HG03354 (cell line): ENCODE data around the gene P2RY14.

Source experiments
- ATAC-seq: cut with Tn5 transposase; IDR thresholded peaks from one replicate; pipeline ENCODE4 v1.9.1; 2021; ENCODE audit warnings: mild to moderate bottlenecking; ENCODE audit not compliant: unreplicated experiment, poor library complexity, severe bottlenecking

P2RY14 gene

DNA sequence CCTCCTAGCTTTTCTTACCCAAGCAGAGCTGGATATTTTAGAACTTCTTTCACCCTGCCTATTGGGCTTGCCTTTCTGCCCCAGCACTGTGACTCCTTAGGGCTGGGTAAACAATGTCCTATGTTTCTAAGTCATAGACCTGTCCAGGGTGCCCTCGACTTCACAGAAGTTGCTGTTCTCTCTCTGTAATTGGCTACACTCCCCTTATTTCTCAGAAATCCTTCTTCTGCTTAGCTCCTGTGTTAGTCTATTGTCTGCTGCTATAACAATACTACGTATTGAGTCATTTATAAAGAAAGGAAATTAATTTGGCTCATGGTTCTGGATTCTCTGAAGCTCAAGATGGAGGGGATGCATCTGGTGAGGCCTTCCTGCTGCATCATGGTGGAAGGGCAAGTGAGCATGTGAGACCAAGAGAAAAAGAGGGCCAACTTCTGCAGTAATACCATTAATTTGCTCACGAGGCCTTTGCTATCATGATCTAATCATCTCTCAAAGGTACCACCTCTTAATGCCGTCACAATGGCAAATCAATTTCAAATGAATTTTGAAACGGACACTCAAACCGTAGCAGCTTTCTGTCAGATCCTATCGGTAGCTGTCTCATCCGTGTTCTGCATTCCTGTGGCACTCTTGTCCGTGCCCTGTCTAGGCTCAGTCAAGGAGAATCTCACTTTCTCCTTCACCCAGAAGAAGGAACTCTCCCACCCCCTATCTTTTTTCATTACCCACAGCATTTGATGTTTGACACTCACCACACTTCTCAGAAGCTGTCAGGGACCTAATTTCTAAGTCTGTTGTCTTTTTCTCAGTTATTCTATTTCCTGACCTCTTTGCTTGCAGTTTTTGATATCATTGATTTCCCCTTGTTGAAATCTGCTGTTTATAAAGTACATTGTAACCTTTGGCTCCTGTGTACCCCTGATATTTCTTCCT lies 53.0 kb downstream of the P2RY14 start:
- ATAC-seq: no peak

GRCh38 chr3:151224268-151224866 lies 54.0 kb downstream of the P2RY14 start:
- no peak for ATAC-seq

DNA sequence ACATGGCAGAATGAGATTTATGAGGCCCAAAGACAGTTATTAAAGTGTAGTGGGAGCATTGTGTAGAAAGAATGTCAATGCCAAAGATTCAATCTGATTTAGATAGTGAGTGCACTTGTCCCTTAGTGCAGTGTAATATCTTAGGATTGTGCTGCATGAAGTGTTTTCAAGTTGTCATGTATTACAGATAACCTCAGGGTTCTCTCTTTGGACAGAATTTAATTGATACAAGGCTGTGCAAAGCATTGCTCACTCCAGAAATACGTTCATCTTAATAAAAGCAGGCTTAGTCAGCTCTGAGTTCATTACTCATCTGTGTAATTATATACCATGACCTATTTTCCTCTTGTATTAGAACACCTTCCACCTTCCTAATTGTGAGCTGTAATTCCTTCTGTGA lies 59.3 kb downstream of the P2RY14 start:
- no peak for ATAC-seq

DNA sequence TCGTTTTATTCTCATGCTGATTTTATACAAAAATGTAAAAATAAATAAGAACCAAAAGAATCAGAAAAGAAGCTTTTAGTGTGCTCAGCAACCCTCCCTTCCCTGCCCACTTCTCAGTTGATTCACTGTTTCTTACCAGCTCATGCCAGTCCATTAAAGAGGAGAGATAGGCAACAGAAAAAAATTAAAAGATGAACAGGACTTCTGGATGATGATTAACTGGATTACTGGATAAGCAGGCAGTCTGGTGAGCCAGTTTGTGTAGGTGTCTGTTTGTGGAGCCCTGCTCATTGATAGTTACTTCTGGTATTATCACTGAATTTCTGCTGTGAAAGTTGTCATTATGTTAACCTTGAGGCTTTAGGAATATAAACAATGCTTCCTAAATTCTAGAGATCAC lies 60.2 kb downstream of the P2RY14 start:
- no peak for ATAC-seq

DNA sequence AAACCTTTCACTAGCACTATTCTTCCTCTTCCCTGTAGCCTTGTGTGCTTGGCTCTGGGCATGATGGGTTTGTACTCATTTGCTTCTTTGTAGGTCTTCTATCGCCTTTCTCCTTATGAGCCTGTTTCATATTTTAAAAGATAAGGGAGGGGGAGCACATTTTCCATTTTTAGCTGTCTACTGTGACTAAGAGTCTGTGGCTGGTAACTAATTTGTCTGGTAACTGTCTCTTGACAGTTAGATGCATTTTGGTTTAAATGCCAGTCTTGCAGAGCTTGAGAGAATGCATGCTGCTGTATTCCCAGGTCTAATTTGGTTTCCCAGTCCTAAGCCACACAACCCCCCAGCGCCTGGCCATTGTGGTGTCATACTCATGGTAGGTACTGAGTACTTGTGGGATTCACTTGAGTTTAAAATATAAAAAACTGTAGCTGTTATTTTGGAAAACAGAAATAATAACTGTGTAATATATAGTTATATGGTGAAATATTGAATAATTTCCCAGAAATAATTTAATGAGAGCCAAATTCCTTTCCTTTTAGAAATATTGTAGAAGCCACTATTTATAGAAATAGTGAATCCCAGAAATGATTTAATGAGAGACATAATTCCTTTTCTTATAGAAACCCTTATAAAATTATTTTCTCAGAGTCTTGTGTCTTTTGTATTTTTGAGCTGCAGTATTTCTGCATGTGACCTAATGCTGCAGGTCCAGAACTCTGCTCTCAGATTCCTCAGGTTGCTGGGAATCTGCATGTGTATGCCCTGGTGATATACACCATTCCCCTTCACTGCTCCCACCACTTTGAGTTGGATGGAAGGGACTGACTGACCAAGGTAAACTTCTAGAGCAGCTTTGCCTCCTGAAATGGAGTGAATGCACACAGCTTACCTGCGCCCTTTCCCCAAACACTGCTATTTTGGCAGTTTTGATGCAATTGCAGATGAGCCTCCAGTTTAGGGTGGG lies 61.4 kb downstream of the P2RY14 start:
- ATAC-seq: no peak

DNA sequence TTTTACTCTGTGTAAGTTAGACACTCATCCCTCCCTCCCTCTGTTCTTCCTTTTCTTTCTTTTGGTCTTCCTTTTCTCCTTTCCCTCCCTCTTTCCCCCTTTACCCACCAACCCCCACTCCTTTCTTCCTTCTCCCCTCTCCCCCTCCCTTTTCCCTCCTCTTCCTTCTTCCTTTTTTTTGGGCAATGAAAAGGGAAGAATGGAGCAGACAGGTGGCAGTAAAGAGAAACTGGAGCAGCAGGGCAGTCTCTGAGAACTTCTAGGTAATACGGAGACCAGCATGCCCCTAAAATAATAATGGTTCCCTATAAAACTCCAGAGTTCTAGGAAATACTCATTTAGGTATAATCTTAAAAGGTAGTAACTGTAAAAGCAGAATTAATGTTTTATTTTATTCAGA lies 63.9 kb downstream of the P2RY14 start:
- ATAC-seq: no peak

DNA sequence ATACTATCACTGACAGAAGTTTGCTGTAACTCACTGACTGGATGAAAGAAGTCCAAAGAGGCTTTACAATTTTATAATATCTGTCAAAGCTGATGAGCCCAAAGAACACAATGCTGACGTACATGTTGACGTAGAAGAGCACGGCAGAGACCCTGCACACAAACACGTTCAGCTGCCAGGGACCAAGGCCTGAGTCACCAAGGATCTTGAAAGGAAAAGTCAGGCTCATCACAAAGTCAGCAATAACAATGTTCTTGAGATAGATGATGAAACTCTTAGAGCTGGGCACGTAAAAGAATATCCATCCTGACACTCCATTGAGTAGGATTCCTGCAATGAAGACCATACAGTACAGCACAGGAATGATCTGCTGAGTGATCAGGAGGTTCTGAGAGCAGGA lies 64.5 kb downstream of the P2RY14 start:
- no peak for ATAC-seq

DNA sequence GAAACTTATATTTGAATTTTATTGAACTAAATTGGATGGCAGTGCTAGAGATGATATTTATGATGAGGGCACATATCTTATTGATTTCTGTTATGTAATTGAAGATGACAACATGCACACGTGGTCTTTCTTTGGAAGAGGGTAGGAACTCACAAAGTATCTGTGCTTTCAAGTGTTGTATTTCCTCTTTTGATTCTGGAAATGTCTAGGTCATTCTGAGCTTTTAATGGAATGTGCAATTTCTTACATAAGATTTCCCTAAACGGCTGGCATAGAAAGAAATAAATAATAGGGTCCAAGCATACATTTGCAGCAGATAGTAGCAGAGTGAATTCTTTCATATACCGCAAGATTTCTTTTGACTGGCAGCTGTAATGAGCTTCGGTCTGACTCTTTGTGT lies 65.2 kb downstream of the P2RY14 start:
- no peak for ATAC-seq

DNA sequence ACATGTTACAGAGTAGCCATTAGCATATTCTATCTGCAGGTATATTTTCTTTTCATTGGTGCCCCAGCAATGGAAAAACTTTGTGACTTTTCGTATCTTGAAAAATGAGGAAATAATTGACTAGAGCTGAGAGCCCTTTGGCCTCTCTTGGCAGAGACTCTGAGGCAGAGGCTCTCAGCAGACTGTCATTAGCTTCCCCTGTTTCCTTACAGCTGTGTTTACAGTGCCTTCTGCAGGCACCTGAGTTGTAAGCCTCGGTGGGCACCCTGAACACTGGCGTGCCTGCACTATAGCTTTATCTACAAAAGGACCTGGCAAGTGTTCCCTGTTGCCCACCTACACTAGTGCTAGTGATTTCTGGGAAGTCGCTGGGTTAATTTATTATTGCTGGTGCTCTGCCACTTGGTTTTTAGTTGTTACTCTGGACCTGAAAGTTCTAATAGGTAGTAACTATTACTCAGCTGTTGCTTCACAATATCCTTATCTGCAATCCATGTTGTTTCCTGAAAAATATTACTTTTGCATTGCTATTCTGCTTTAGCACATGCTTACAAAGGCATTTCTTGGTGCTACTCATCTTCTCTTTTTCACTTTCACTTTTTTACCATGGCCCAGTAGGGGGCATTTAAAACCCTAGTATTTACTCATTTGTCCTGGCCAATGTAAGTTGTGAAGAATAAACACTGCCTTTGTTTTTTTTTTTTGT lies 67.5 kb downstream of the P2RY14 start:
- ATAC-seq: peak; percentile 80

- ATAC-seq: no peak
Measured at GRCh38 chr3:151209654-151210053, 68.7 kb downstream of the P2RY14 start.

DNA sequence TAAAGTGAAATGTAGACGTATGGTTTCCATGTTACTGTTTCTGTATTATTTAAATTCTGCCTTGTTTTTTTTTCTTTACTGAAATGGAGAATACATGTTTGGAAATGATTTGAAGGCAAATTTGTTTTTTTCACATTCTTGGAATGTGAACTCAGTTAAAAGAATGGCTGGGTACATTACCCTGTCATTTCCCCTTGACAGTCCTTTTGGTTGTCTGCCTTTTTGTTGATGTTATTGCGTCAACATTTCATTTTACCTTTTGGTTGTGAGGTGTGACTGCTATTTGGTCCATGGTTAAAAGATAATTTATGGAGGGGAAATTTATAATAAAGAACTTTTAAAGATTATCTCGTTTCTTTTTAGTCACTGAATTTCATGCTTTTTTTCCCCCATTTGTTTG lies 72.1 kb downstream of the P2RY14 start:
- ATAC-seq: no peak

GRCh38 chr3:151205482-151205881 lies 72.9 kb downstream of the P2RY14 start:
- no peak for ATAC-seq

DNA sequence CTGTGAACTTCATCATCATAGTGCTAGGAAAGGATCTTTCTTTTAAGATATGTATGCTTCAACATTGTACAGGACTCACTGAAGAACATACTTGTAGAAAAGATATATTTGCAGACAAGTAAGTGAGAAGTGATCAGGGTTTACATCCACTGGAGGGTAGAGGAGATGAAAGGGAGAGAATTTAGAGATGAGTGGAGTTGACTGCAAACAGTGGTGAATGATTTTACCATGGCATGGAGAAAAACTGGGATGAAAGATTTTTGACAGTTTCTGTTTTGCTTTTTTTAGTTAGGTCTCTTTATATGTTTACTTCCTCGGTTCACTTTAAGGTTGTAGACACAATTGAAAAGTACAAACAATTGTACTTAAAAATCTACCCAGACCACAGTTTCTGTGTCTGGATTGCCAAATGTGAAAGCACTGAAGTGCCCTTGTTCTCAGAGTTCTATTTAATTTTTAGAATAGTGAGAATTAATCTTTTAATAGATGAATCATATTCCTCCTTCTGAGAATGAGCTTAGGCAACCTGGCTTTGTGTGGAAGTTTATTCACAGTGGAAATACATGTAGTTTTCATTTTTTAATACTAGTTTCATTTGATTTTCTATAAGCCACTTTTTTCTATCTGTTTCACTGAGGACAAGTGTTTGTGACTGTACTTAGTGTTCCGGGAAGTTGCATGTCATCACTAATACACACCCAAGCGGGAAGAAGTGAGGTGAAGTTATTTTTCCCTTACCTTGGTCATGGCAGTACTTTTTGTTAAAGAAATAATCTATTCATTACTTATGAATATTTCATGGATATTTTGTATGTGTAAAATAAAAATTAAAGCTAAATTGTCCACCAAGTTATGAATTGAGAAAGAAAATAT lies 73.6 kb downstream of the P2RY14 start:
- no peak for ATAC-seq

- ATAC-seq: peak; percentile 92
Measured at GRCh38 chr3:151203051-151203420, 75.3 kb downstream of the P2RY14 start, which contains the start of gene GPR171. TSS of gene GPR171 (minus strand) at chr3:151203216. CDS start at chr3:151199386, 3,830 bp downstream.

GRCh38 chr3:151201051-151201730 lies 77.2 kb downstream of the P2RY14 start:
- no peak for ATAC-seq

- no peak for ATAC-seq
Measured at GRCh38 chr3:151200586-151200985, 77.8 kb downstream of the P2RY14 start.

- ATAC-seq: no peak
Measured at GRCh38 chr3:151199554-151200438, 78.5 kb downstream of the P2RY14 start.
